Suppressor macrophage treated with lipopolysaccharide for 1 hour (primary cell): ENCODE results near the gene CRAT.

Experiments
- DNase-seq, 3 donors: peaks; one replicate each; pipeline ENCODE4 v3.0.0-alpha.2; 2020 to 2022

The CRAT gene

DNA sequence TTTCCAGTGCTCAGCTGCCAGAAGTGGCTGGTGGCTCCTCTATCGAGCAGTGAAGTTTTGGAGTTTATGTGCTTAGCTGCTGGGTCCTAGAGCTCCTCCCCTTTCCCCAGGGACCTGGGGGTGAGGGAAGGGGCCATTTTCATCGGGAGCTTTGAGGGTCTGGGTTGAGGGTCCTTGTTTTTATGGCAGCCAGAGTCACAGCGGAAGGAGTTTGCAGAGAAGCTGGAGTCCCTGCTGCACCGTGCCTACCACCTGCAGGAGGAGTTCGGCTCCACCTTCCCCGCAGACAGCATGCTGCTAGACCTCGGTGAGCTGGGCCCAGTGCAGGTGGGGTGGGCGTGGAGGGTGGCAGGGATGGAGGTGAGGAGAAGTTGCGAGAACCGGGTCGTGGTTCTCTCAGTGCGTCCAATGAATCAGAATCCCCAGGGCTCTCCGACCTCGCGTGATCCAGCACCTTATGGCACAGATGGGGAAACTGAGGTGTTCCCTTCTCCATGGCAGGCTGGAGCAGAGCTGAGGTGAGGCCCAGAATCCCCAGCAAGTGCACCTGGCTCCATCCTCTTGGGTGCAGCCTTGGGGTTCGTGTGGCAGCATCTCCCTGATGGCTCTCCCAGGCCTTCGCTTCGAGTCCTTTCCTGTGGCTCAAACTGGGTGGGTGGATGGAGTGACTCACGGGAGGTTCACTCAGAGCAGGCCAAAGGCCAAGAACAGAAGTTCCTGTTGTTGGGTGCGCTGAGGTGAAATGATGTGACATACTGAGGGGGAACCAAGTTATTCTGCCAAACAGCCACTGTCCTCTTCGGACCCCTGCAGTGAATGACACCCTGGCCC lies 51.4 kb downstream of the CRAT start:
- peak; percentile 83 to 88 (median 84) for DNase-seq

- no peak for DNase-seq
Observed at GRCh38 chr9:129054163-129054851, 56.3 kb downstream of the CRAT start.

DNA sequence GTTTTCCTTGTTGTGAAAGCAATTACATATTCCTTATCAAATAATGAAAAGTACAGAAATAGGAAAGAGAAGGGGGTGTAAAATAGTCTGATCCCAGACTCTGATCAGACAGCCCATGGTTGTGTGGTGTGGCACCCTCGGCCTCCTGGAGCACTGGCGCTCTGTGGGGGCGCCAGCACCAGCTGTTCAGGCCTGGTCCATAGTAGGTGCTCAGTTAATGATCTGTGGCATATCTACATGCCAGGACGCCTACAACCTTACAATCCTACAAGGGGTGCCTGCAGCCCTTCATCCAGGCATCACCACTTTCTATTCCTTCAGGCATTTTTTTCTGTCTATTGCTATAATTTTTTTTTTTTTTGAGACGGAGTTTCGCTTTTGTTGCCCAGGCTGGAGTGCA lies 57.6 kb downstream of the CRAT start:
- DNase-seq = no peak

GRCh38 chr9:129052592-129052991 lies 58.0 kb downstream of the CRAT start:
- DNase-seq = no peak
